HG03442 (cell line): ENCODE data around the gene COX4I2.

Source experiments
- ATAC-seq: cut with Tn5 transposase; IDR thresholded peaks from one replicate; pipeline ENCODE4 v1.9.1; 2021; ENCODE audit warnings: mild to moderate bottlenecking, moderate library complexity; ENCODE audit not compliant: unreplicated experiment

COX4I2 gene

DNA sequence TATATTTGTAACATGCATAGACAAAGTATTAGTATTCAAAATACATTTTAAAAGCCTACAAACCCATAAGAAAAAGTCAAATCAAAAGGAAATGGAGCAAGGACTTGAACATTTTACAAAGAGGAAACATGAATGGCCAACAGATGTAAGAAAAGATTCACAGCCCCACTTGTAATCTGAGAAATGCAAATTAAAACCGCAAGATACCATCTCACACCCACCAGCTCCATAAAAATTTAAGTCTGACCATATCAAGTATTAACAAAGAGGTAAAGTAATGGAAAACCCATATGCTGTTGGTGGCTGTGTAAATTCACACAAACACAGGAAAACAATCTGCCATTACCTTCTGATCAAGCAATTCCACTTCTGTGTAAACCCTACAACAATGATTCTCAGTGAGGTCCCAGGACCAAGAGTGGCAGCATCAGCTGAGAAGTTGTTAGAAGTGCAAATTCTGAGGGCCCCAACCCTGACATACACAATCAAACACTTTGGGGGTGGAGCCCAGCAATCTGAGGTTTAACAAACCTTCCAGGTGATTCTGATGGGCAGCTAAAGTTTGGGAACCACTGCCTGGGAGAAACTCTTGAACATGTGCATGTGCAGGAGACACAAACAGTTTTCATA, 54.0 kb downstream of the COX4I2 start:
- ATAC-seq = no peak

DNA sequence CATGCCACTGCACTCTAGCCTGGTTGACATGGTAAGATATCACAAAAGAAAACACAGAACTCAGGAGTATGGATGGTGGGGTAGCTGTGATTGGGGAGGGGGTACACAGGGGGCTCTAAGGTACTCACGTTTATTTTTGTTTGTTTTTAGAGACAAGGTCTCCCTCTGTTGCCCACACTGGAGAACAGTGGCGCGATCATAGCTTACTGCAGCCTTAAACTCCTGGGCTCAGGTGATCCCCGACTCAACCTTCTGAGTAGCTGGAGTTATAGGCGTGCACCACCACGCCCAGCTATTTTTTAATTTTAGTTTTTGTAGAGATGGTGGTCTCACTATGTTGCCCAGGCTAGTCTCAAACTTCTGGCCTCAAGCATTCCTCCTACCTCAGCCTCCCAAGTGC, 55.7 kb downstream of the COX4I2 start:
- no peak for ATAC-seq

DNA sequence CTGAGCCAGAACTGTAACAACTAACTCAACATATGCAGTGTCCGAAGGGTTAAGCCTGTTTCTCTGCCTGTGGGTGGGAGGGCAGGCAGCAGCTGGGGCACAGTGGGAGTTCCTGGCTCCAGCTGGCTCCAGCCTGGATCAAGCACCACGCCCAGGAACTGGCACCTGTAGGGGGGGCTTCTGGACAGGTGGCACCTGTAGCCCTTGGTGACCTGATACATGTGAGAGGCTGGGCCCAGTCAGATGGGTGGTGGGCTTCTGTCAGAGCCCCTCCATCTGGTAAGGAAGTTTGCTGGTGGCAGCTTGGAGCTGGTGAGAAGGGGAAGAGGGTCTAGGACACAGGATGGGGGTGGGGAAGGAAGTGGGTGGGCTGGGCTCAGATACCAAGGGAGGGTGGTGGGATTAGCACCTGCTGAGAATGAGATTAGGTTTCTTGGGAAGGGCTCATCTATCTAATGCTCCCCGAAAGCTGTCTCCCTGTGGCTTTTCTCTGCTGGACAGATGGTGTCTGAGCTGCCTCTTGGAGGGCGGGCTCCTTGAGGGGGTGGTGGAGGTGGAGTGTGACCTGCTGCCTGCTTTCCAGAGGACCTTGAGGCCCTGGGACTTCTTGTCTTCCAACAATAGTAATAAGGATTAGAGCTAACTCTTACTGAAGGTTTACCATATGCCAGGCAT, 56.4 kb downstream of the COX4I2 start:
- ATAC-seq = no peak
